ENCODE results near the gene CXADR.

DNA sequence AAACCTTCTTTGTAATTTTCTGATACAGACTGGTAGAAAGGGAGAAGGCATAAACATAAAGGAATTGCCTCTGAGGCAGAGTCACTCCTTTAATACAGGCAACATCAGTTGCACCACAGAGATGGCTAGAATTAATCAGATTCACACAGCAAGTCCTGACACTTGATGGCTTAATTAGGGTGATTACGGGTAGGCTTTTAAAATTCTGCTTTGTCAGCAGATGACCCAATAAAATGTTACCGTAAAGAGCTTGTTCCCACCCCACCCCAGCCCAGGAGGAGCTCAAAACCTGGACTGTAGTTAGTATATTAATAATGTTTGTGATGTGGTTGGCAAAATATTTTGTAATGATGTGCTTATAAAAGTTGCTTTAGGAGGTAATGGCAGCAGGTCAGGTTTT is 109.2 kb downstream of the CXADR start:
- TF ChIP-seq CTCF (IDR thresholded peaks at IDR 0.05; ENCODE audit: low read depth, low read length, poor library complexity, severe bottlenecking) (no peak), EZH2phosphoT487 (IDR thresholded peaks at IDR 0.05; ENCODE audit: borderline replicate concordance, low read length) (no peak)

Data from DOHH2 (cell line).